GM21360 (cell line): ENCODE results near the gene CHIT1.

Source experiments
- ATAC-seq: cut with Tn5 transposase; IDR thresholded peaks from one replicate; pipeline ENCODE4 v1.9.1; 2021; ENCODE audit warnings: mild to moderate bottlenecking, moderate library complexity; ENCODE audit not compliant: unreplicated experiment

CHIT1 gene

DNA sequence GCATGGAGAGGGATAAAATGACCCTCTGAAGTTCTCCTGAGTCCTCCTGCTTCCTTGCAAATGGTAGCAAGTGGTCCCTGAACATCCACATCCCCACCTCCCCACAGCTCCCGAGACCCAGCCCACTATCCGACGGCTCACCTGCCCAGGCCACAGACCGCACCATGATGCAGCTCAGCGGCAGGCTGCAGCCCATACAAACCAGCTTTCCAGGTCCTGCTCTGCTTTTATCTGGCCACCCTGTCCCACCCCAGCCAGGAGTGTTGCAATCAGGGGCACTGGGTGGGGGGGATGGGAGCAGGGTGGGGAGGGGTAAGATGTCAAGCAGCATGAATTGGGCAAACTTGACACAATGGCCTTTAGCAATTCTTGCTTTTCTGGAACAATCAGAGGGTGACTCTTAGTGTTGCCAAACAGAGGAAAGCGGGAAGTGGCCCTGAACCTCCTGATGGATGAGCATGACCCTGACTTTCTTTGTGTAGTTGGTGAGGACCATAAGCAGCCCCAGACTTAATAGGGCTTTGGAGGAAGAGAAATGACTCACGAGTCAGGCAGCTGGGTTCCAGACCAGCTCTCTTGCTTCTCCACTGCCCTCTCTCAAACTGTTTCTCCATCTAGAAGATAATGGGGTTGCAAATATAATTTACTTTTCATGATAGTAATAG lies at the start of gene CHIT1:
Gene CHIT1 (minus strand): TSS at position 203 of the 665 bp plus-strand sequence. CDS start 37 bp downstream, at position 166.
- ATAC-seq: no peak

DNA sequence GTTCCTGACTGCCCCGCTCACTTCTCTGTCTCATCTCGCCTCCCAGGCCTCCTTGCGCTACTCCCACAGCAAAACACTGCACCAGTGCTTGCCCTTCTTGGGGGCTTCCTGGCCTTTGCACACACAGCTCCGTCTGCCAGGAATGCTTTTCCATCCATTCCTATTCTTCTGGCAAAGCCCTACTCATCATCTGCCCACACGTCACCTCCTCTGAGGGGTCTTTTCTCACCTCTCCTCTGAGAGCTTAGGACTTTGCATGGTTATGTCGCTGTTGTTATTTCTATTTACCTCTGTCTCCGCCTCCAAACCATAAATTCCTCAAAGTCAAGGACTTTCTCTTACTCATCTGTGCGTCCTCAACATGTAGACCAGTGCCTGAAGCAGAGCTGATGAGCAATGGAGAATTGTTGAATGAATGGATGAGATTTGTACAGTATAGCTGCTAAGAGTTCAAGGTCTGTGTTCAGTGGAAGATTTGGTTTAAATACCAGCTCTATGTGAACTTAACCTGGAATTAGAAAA lies 49.5 kb upstream of the CHIT1 start:
- ATAC-seq: no peak

DNA sequence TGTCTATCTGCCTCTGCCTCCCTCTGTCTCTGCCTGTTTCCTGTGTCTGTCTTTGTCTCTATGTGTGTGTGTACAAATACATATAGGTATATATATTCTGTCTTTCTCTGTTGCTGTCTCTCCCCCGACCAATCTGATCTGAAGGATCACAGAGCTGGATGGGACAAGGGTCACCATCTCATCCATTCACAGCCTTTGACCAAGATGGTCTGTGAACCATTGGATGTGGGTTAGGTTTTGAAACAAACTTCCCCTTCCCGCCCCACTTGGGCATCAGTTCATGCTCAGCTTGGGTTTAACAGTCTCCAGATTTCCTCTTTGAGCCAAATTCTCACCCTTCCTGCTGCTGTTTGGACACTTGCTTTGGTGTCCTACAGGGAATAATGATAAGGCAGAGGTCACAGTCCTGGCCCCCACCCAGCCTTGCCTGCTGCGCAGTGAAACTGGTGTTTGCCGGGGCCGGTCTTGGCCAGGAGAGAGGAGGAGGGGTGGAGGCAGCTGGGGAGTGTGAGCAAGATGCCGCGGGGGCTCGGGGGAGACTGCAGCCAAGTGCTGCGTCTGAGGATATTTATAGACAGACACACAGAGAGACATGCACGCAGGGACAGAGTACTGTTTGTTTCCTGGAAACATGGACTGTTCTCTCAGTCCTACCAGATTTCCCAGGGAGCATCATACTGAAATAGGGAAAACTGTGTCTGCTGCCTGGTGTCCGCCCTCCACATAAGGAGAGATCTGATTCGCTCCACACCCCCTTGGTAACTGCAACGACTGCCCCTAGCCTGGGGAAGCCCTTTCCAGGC lies 48.8 kb upstream of the CHIT1 start:
- ATAC-seq: no peak

DNA sequence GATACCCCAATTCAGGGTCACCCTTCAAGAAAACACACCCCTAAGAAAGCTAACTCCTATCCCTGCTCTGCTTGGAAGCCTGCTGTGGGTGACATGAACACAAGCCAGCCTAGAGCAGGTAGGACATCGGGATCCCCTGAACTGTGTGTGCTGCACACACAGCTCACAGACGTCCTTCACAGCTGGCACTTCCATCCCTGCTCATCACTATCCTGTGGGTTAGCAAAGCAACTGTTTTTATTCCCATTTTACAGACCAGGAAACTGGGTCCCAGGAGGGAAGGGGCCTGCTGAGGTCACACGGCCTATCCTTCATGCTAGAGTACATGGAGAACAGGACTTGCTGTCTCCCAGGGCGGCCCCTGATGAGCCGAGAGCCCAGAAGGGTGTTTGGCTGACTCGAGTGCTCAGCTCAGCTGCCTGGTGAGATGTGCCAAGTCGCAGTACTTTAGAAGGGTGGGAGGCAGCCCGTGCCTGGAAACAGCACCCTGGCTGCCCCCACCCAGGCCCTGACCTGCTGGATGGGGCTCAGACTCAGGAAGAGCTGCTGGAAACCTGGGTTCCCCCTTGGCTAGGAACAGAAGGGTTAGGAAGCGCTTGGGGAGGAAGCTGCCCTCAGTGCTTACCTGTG lies 47.6 kb upstream of the CHIT1 start:
- ATAC-seq: no peak

DNA sequence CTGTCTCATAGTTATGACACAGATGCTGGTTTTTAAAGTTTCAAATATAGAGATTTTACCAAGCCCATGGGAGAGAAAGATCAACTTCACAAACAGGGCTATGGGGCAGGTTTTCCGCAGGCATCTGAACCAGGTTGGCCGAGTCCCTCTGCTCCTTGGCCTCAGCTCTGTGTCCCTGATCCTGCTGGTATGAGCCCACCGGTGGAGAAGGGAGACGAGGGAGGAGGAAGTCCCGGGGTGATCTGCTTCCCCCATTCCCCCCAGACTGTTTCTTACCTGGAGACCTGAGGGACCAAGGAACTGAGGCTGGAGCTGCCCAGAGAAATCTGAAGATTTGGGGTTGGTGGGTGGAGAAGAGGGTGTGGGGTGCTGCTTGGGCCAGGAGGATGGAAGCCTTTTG lies 46.9 kb upstream of the CHIT1 start:
- ATAC-seq: no peak

DNA sequence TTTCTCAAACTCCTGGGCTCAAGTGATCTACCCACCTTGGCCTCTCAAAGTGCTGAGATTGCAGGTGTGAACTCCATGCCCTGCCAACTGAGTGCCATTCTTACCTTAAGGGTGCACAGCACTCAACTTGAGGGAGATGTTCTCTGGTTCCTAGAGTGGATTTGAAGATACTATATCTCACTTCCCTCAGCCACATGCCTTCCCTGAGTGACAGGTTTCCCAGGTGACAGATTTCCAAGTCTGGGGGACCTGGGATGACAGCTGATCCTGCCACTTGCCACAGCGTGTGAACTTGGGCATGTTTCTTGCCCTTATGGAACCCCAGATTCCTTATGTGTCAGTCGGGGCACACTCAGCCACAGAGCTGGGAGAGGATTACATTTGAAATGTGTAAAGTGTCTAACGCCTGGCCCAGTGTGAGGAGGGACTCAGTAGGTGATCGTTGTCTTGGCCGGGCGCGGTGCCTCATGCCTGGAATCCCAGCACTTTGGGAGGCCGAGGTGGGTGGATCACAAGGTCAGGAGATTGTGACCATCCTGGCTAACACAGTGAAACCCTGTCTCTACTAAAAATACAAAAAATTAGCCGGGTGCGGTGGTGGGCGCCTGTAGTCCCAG lies 46.3 kb upstream of the CHIT1 start:
- no peak for ATAC-seq

DNA sequence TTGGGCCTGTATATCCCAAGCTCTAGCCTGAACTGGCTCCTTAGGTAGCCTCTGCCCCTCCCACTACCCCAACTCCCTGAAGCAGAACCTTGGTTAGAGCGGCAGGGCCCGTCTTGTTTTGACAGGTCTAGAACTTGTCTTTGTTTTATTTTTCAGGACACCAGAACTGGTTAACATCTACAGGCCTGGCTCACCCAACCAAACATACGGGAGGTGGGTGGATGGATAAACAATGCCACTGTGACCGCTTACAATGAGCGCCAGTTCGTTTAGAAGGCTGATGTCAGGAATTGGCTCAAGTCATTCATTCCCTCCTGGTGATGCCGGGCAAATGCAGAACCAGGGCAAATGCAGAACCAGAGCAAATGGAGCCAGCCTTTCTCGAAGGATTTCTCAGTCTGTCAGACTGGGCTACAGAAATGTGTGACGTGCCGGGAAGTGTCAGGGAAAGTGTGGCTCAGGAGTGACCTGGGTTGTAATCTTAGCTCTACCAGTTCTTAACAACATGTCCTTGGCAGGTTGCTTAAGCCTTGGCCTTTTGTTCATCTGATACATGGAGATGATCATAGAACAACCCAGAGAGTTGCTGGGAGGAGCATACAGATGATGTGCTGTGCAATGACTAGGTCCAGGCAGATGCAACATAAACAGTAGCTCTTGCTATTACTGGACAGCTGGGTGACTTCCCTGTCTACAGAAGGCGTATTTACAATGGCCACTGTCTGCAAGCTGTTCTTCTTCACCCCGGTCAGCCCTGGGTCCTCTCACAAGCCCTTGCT lies 45.3 kb upstream of the CHIT1 start:
- no peak for ATAC-seq

DNA sequence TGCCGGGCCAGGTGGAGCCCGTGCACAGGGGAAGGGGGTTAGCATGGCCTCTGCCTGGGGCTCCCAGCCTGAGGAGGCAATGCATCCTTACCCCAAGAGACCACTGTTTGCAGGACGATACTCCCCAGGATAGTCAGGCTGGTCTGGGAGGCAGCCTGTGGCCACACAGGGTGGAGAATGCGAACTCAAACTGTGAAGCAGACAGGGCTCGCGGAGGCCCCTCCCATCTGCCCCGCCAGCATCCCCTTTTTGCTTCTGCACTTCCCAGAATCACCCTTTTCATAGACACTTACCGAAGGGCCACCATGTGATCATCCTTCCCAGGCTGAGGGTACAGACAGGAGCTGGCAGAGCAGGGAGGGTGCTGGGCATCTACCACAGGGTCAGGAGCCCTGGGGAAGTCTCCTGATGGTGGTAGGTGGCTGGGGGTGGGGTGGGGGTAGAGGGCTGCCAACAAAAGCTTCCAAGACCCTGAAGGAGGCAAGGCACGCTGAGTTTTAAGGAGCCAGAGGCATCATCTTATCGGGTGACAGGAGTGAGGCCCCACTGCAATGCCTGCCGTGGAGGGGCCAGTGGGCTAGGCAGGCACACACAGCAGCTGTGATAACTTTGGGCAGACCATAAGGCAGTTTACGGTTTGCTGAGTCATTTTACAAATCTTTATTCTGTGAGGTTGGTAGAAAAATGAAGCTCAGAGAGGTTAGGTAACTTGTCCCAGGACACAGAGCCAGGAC lies 44.6 kb upstream of the CHIT1 start:
- ATAC-seq: no peak

DNA sequence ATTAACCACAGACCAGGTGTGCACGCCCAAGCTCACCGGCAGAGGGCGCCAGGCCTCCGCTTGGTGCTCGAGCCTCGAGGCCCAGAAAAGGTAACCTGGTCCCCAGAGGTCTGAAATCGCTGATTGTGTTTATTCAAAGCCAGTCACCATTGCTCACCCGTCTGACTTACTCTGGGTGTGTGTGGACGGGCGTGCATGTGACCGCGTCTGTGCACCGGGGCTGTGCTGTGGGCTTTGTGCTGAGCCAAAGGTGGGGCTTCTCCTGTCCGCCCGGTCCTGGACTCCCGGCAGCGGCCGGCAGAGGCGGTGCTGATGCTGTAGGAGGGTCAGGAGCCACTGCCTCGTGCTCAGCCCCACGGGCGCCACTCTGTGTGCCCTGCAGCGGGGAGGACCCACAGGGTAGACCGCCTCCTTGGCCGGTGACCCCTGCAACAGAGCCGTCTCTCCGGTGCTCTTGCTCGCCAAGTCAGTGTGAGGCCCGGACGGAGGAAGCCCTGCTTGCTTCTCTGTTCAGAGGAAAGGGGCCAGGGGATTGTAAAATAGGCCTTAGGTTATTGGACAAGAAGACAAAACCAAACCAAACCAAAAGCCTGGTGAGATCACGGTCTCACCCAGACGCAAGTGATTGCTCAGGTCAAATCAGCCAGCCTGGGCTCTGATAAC lies 43.9 kb upstream of the CHIT1 start:
- ATAC-seq: no peak

DNA sequence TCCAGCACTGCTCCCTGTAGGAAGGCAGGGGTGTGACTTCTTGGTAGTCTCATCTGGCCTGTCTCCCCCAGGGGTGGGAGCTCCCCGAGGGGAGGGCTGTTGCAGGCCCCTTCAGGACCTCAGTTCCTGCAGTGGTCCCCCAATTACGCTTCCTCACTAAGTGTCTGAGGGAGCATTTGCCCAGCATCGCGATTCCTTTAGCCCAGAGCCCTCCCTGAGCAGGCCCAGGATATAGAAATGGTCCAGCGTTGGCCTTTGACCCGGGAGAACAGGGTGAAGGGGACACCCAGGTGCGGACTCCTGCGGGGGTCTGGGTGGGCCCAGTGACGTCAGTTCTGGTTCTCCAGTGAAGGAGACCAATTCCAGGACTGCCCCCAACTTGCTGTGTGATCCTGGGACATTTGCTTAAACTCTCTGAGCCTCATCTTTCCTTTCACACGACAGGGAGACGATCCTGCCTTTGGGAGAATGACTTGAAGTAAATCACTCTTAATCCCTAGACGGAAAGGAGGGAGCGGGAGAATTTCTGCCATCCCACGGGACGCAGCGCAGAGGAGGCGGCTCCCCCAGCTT lies 43.2 kb upstream of the CHIT1 start:
- no peak for ATAC-seq

DNA sequence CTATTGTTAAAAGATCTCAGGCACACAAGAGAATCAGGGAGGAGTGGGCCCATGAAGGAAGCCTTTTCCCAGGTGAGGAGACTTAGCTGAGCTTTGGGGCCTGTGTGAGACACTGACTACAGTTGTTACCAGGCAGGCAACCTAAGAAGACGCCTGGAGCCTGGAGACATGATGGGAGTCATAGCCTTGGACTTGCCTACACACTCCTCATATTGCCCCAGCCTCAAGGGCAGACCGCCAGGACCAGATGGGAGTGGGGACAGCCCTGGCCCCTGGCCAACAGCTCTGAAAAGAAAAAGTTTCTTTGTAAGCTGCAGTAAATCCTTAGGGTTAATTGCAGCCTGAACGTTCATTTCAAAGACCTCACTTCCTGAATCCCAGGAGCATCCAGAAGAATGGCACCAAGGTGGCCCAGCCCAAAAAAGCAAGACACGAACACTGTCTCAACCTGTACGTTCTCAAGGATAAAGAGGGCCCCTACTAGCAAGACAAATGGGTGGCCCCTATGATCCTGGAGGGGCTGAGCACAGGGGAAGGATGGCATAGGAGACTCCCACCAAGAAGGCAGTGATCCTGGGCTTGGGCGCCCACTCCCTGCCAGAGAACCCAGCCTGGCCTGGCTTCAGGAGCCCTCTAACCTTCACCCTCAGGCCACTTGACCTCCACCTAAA lies 42.6 kb upstream of the CHIT1 start:
- ATAC-seq: no peak

DNA sequence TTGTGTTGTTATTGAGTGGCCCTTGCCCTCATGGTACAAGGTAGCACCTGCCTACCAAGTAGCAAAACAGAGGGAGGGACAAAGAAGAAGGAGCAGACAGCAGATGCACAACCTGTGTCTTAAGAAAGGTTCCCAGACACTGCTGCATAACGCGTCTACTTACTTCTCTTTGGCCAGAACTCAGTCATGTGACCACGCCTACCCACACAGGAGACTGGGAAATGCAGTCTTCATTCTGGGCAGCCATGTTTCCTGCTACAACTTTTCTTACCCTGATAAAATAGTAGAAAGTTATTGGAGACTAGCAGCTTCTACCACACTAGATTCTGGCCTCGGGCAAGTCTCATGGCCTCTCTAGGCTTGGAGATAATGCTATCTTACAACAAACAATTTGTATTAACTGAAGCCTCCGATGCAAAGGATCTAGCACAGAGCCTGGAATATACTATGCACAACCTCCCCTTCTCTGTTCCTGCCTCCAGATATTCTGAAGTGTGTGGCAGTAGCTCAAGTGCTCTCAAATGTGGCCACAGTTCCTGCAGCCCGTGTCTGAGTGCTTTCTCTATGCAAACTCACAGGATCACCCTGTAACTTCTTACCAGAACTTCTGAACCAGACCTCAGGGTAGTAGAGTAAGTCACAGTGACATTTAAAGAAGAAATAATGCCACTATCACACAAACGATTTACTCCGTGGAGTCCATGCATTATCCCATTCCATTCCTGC lies 41.7 kb upstream of the CHIT1 start:
- ATAC-seq: no peak

DNA sequence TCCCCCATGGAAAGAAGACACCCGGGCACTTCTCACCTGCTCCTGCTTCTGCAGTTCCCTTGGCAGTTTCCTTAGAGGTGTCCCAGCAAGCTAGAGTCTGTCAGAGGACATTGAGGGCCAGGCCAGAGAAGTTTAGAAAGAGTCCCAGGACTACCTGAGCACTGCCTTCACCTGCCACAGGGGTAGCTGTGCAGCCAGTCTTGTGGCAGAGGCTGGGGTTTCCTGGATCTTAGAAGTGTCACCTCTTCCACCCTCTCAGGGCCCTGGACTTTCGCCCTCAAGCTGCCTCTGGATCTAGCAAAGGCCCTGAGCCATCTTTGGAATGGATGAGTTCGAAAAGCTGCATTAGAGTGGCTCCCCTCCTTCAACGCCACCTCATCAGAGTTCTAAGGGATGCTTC lies 41.0 kb upstream of the CHIT1 start:
- ATAC-seq: no peak

DNA sequence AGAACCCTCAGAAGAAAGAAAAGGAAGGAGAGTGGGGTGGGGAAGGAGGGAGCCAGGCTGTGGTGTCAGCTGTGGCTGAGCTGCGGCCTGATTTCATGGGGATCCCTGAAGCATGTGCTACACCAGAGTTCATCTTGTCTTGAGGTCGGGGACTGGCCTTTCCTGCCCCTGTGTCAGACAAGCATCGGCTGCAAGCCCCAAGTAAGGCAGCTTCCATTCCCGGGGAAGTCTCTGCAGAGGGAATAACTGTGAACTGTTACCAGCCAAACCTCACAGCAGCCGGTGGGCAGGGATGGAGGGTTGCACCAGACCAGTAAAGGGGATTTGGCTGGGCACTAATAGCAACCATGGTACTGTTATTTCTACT lies 40.2 kb upstream of the CHIT1 start:
- no peak for ATAC-seq

DNA sequence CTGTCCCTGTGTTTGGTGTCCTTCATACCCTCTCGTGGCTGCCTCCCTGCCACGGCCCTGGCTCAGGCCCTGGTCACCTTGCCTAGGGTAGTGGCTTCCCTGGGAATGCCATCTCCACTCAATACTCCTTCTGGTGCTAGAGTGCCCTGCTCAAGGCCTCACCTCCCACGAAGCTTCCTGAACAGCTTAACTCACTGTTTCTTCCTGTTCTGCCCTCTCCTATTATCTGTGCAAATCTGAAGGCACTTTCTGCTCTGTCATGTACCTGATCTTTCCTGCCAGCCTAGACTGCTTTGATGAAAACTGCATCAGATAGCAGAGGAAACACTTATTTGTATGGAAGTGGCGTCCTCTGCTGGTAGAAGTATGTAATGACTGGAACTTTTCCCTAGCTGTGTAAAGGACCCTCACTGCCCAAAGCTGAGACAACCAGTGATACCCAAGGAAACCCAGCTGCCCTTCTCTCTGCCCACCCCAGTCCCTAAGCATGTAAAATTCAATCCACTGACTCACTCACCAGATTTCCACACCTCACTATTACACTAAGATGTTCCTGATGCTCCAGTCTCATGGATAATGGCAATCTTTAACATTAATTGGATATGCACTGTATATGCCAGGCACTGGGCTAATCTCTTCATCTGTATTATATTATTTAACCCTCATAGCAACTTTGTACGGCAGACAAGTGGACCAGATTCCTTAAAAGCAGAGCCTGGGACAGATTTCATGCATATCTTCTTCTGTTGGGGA lies 39.6 kb upstream of the CHIT1 start:
- no peak for ATAC-seq

DNA sequence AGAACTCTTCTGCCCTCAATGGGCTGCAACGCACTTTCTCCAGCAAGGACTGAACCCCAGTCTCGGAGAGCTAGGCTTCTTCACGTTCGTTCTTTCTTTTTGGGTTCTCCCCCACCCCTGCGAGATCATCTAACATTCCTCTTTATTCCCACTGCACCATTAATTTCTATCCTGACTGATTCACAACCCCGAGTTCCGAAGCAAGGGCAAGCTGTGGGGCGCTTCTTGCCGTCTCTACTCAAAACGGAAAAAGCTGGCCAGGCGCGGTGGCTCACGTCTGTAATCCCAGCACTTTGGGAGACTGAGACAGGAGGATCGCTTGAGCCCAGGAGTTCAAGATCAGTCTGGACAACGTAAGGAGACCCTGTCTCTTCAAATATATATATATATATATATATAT lies 38.4 kb upstream of the CHIT1 start:
- no peak for ATAC-seq

DNA sequence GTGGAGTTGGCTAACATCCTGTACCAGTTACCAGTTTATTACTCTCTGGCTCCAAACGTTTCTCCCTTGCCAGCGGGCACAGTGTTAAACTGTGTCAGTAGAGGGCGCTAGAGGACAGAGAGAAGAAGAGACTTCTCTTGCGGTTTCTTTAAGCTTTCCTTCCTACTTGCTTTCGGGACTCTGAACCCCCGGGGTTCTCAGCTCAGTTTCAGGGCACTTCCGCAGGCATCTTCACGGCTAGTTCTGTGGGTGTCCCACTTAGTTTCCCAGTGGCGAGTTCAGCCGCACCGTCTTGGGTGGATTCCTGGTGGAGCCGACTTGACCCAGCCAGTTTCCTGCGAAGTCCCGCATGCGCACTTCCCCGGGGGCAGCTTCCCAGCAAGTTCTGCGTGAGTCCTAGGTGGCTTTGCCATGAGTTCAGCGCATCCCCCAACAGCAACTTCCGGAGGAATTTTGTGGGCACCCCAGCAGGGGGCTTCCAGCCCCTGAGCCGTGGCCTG lies 37.9 kb upstream of the CHIT1 start:
- no peak for ATAC-seq
